Parathyroid adenoma (tissue), 2 donors: ENCODE data around the gene LRRC51.

Experiments
- H2AFZ ChIP-seq: fragments of 300-600 bp; sonication (generic); one replicate; pipeline ENCODE4 v1.7.0; 2017; ENCODE audit warnings: antibody characterized with exemption, mild to moderate bottlenecking
- H3K27ac ChIP-seq: fragments of 300-600 bp; sonication (generic); one replicate; pipeline ENCODE4 v1.7.0; 2017
- H3K27me3 ChIP-seq: fragments of 300-600 bp; sonication (generic); one replicate; pipeline ENCODE4 v1.7.0; 2017; ENCODE audit warnings: low read length; ENCODE audit not compliant: control insufficient read depth, insufficient read depth
- H3K36me3 ChIP-seq: fragments of 300-600 bp; sonication (generic); one replicate; pipeline ENCODE4 v1.7.0; 2017; ENCODE audit warnings: low read length; ENCODE audit not compliant: control insufficient read depth, insufficient read depth
- H3K4me1 ChIP-seq: fragments of 300-600 bp; sonication (generic); one replicate; pipeline ENCODE4 v1.7.0; 2017; ENCODE audit warnings: control low read depth
- H3K4me2 ChIP-seq: fragments of 300-600 bp; sonication (generic); one replicate; pipeline ENCODE4 v1.7.0; 2017; ENCODE audit warnings: low read length
- H3K4me3 ChIP-seq: fragments of 300-600 bp; sonication (generic); one replicate; pipeline ENCODE4 v1.7.0; 2017; ENCODE audit warnings: low read depth, low read length
- H3K79me2 ChIP-seq: fragments of 300-600 bp; sonication (generic); one replicate; pipeline ENCODE4 v1.7.0; 2017; ENCODE audit warnings: control low read depth
- H3K9ac ChIP-seq: fragments of 300-600 bp; sonication (generic); one replicate; pipeline ENCODE4 v1.7.0; 2017; ENCODE audit warnings: mild to moderate bottlenecking
- H3K9me3 ChIP-seq: fragments of 300-600 bp; sonication (generic); one replicate; pipeline ENCODE4 v1.7.0; 2017; ENCODE audit warnings: low read length; ENCODE audit not compliant: control insufficient read depth
- TF ChIP-seq, protein P1 (sequence below): fragments of 300-600 bp; sonication (generic); IDR thresholded peaks from one replicate; pipeline ENCODE4 v1.7.0; 2017; ENCODE audit warnings: antibody characterized with exemption, mild to moderate bottlenecking
- donor health status: primary hyperparathyroidism.

LRRC51 gene

GRCh38 chr11:72116019-72116755 lies 35.5 kb downstream of the LRRC51 start:
- Histone ChIP-seq H3K79me2 (no peaks in the 10 kb centered on the region), H2AFZ (no peak overlapping the region), H3K4me2 (no peak overlapping the region), H3K9me3 (no peaks in the 10 kb centered on the region), H3K27me3 (no peaks in the 10 kb centered on the region), H3K27ac (no peak overlapping the region), H3K4me3 (no peak overlapping the region), H3K4me1 (peaks cover 10% of the 10 kb centered on the region), H3K36me3 (no peaks in the 10 kb centered on the region), H3K9ac (no peak overlapping the region)
- TF ChIP-seq, protein P1, sequence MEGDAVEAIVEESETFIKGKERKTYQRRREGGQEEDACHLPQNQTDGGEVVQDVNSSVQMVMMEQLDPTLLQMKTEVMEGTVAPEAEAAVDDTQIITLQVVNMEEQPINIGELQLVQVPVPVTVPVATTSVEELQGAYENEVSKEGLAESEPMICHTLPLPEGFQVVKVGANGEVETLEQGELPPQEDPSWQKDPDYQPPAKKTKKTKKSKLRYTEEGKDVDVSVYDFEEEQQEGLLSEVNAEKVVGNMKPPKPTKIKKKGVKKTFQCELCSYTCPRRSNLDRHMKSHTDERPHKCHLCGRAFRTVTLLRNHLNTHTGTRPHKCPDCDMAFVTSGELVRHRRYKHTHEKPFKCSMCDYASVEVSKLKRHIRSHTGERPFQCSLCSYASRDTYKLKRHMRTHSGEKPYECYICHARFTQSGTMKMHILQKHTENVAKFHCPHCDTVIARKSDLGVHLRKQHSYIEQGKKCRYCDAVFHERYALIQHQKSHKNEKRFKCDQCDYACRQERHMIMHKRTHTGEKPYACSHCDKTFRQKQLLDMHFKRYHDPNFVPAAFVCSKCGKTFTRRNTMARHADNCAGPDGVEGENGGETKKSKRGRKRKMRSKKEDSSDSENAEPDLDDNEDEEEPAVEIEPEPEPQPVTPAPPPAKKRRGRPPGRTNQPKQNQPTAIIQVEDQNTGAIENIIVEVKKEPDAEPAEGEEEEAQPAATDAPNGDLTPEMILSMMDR = no peak

GRCh38 chr11:72119198-72119597 lies 38.5 kb downstream of the LRRC51 start:
- Histone ChIP-seq H3K36me3 (no peaks in the 10 kb centered on the region), H3K9me3 (no peaks in the 10 kb centered on the region), H3K79me2 (no peaks in the 10 kb centered on the region), H3K4me2 (no peak overlapping the region), H3K4me3 (no peak overlapping the region), H2AFZ (no peak overlapping the region), H3K27me3 (no peaks in the 10 kb centered on the region), H3K27ac (no peak overlapping the region), H3K9ac (no peak overlapping the region), H3K4me1 (peaks cover 11% of the 10 kb centered on the region)
- TF ChIP-seq, protein P1 = no peak

- Histone ChIP-seq H3K4me3 (no peak overlapping the region), H2AFZ (no peak overlapping the region), H3K27me3 (no peaks in the 10 kb centered on the region), H3K79me2 (no peaks in the 10 kb centered on the region), H3K27ac (no peak overlapping the region), H3K9me3 (no peaks in the 10 kb centered on the region), H3K4me1 (peaks cover 12% of the 10 kb centered on the region), H3K36me3 (no peaks in the 10 kb centered on the region), H3K4me2 (no peak overlapping the region), H3K9ac (no peak overlapping the region)
- TF ChIP-seq, protein P1 = no peak
Measured at GRCh38 chr11:72120930-72121329, 40.3 kb downstream of the LRRC51 start.

DNA sequence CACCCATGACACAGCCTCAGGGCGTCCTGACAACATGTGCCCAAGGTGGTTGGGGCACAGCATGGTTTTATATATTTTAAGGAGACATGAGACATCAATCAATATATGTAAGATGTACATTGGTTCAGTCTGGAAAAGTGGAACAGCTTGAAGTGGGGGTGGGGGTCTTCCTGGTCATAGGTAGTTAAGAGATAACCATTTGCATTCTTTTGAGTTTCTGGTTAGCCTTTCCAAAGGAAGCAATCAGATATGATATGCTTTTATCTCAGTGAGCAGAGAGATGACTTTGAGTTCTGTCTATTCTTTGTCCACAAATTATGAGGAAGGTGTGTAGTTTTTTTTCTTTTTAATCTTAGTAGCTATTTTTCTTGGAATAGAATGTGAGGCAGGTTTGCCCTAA lies 42.0 kb downstream of the LRRC51 start:
- no peak overlapping the region for H3K27ac ChIP-seq
- no peak overlapping the region for H3K4me3 ChIP-seq
- TF ChIP-seq, protein P1 = no peak

DNA sequence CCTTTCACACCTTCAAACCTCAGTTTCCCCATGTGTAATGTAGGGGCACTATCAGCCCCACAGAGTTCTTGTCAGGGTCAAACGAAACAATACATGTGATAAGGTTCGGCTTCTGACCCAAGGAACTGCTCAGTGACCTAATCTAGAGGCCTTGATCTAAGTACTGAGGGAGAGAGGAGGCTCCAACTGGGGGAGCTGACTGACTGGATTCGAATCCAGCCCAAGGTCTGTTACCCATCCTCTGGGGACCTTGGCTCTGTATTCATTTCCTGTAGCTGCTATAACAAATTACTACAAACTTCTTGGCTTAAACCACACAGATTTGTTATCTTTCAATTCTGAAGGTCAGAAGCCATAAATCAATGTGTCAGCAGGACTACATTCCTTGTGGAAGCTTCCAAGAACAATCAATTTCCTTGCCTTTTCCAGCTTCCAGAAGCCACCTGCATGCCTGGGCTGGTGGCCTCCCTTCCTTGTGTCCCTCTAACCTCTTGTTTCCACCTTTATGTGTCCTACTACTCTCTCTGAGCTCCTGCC lies 42.5 kb downstream of the LRRC51 start:
- H3K27ac ChIP-seq = no peak overlapping the region
- no peak overlapping the region for H3K4me2 ChIP-seq
- TF ChIP-seq, protein P1 = no peak
- no peaks in the 10 kb centered on the region for H3K9me3 ChIP-seq
- H3K4me3 ChIP-seq = no peak overlapping the region
- H3K9ac ChIP-seq = no peak overlapping the region
- H3K4me1 ChIP-seq = peaks cover 12% of the 10 kb centered on the region
- H3K27me3 ChIP-seq = no peaks in the 10 kb centered on the region
- no peak overlapping the region for H2AFZ ChIP-seq
- no peaks in the 10 kb centered on the region for H3K36me3 ChIP-seq
- no peaks in the 10 kb centered on the region for H3K79me2 ChIP-seq

More for the DNA sequence above, 42.0 kb downstream of the LRRC51 start:
- no peak overlapping the region for H2AFZ ChIP-seq
- no peaks in the 10 kb centered on the region for H3K27me3 ChIP-seq
- H3K79me2 ChIP-seq = no peaks in the 10 kb centered on the region
- peaks cover 12% of the 10 kb centered on the region for H3K4me1 ChIP-seq
- no peak overlapping the region for H3K9ac ChIP-seq
- no peak overlapping the region for H3K4me2 ChIP-seq
- no peaks in the 10 kb centered on the region for H3K36me3 ChIP-seq
- no peaks in the 10 kb centered on the region for H3K9me3 ChIP-seq
